ENCODE data around the gene AKT2. TPM values are rescaled to one million over a fixed set of nuclear protein-coding genes. Genes with fewer than 3 reads are reported as not detected.

AKT2 gene
- total and polyA plus RNA-seq, 12 donors: 49.2 to 195 (median 113) TPM

DNA sequence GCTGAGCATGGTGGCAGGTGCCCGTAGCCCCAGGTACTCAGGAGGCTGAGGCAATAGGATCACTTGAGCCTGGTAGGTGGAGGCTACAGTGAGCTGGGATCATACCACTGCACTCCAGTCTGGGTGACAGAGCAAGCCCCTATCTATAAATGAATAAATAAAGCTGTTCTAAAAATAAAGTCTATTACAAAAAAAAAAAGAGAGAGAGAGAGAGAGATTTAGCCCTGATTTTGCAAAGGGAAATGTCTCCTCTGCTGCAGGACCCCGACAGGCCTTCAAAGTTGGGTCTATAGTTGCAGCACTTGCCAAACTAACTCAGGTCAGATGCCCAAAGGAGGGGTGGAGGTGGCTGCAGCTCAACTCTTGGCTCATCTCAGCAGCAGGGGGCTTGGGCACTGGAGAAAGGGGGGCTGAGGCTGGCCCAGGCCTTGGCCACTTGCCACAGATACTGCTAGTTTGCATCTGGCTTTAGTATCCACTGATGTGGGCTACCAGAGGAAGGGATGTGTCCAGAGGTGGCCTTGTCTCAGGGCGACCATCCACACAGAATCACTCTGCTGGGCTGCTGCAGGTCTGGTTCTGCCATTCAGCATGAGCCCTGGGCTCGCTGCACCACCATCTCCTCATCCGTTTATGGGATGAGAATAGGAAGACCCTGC is 30.8 kb upstream of the AKT2 start:
- Histone ChIP-seq H3K4me3 (no peak overlapping the region), H3K27me3 (no peaks in the 10 kb centered on the region), H3K36me3 (replicated peaks in 1 of 2) (peaks cover 0 to 6% of the 10 kb centered on the region in 2 donors), H3K27ac (no peak overlapping the region), H3K4me1 (replicated peaks in 1 of 2) (no peaks in the 10 kb centered on the region), H3K9me3 (replicated peaks in 1 of 3) (no peaks in the 10 kb centered on the region)
- intact Hi-C loops (cut with DNase I): no loop called here
- 86 to 93% (median 88%) methylated on average over 4 to 5 of the region's 5 CpGs for WGBS, 4 donors
- no peak for DNase-seq
- no peak for TF ChIP-seq CTCF (IDR thresholded peaks at IDR 0.05)
- no peak for TF ChIP-seq POLR2A (IDR thresholded peaks at IDR 0.05)

GRCh38 chr19:40314656-40315055 is 29.5 kb upstream of the AKT2 start:
- DNase-seq: no peak
- H3K27me3 ChIP-seq: no peaks in the 10 kb centered on the region
- peaks cover 0 to 4% of the 10 kb centered on the region in 2 donors for H3K36me3 ChIP-seq (replicated peaks in 1 of 2)
- no peak overlapping the region for H3K4me3 ChIP-seq
- H3K4me1 ChIP-seq (replicated peaks in 1 of 2): no peaks in the 10 kb centered on the region
- intact Hi-C loops (cut with DNase I): no loop called here
- 83 to 93% (median 89%) methylated on average over 2 of the region's 2 CpGs for WGBS, 4 donors
- TF ChIP-seq CTCF (IDR thresholded peaks at IDR 0.05): no peak
- no peak for TF ChIP-seq POLR2A (IDR thresholded peaks at IDR 0.05)
- no peak overlapping the region for H3K27ac ChIP-seq
- no peaks in the 10 kb centered on the region for H3K9me3 ChIP-seq (replicated peaks in 1 of 3)

GRCh38 chr19:40313229-40313983 is 28.3 kb upstream of the AKT2 start:
- no peaks in the 10 kb centered on the region for H3K27me3 ChIP-seq
- 82 to 91% (median 86%) methylated on average over 9 of the region's 9 CpGs for WGBS, 4 donors
- H3K9me3 ChIP-seq (replicated peaks in 1 of 3): no peaks in the 10 kb centered on the region
- no peak for DNase-seq
- TF ChIP-seq POLR2A (IDR thresholded peaks at IDR 0.05) (no peak), CTCF (IDR thresholded peaks at IDR 0.05) (no peak)
- no peak overlapping the region for H3K4me3 ChIP-seq
- H3K36me3 ChIP-seq (replicated peaks in 1 of 2): peaks cover 0 to 3% of the 10 kb centered on the region in 2 donors
- no peak overlapping the region for H3K27ac ChIP-seq
- intact Hi-C loops (cut with DNase I): no loop called here
- H3K4me1 ChIP-seq (replicated peaks in 1 of 2): no peaks in the 10 kb centered on the region

DNA sequence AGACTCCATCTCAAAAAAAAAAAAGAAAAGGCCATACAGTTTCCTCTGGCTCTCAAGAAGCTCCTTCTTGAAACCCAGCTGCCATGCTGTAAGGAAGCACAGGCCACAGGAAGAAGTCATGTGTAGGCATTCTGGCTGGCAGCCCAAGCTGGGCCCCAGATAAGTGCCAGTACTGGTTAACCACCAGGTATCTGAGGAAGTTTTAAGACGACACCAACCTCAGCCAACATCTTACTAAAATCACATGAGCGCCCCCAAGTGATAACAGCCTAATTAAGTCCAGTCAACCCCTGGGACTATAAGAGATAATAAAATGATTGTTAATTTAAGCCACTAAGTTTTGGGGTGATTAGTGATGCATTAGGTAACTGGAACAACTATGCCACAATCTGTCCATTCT is 27.4 kb upstream of the AKT2 start:
- Histone ChIP-seq H3K9me3 (replicated peaks in 1 of 3) (no peaks in the 10 kb centered on the region), H3K27me3 (no peaks in the 10 kb centered on the region), H3K27ac (no peak overlapping the region), H3K36me3 (replicated peaks in 1 of 2) (no peaks in the 10 kb centered on the region), H3K4me1 (replicated peaks in 1 of 2) (no peaks in the 10 kb centered on the region), H3K4me3 (no peak overlapping the region)
- no peak for DNase-seq
- intact Hi-C loops (cut with DNase I): no loop called here
- TF ChIP-seq POLR2A (IDR thresholded peaks at IDR 0.05) (no peak), CTCF (IDR thresholded peaks at IDR 0.05) (no peak)
- whole genome bisulfite sequencing, 4 donors: 45 to 87% (median 78%) methylated on average over 2 of the region's 2 CpGs

All from adrenal gland (tissue), 12 donors.